Measurements from ENCODE around the gene PTGER3.

GRCh38 chr1:70992521-70992920 is 55.1 kb downstream of the PTGER3 start:
- TF ChIP-seq CTCF (IDR thresholded peaks at IDR 0.05 in 4 of 5, conservative IDR thresholded peaks at IDR 0.05 in 1 of 5) (no peak), POLR2A (IDR thresholded peaks at IDR 0.05) (no peak)

Data from gastrocnemius medialis (tissue), 4 donors.